Globus pallidus (tissue), 1 donor: Measurements from ENCODE around the gene DHRS2.

ENCODE experiments used
- DNase-seq: peaks from one replicate; pipeline ENCODE4 v3.0.0-alpha.2; 2015; ENCODE audit warnings: low spot score

The DHRS2 gene

DNA sequence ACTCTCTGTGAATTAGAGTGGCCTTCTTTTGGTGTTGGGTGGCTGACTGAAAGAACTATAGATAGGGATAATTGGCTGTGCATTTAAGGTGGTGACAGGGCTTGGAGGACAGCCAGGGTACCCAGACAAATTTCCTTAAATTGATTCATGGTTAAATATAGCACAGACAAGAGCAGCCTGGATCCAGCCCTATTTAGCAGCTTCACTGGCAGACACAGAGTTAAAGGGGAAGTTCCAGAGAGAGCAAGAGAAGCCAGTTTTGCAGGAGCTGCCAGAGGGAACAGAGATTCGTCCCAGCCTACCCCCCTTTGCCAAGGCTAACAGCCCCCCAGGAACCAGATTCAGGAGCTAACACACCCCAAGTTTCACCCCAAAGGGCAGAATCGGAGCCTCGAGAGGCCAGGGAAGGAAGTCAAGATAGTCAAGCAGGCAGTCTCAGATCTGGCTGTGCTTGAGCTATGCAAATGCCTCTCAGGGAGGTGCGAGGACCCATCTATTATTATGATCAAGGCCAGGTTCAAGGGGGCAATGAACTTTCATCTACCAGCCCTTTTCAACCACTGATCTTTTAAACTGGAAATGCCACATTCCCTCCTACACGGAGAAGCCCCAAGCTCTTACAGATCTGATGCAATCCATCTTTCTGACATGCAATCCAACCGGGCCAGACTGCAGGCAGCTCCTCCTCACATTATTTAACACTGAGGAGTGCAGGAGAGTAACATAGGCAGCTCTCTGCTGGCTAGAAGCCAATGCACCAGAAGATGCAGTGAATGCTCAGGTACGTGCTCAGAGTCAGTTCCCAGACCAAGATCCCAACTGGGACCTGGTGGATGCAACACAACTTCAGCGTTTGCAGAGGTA, 58.2 kb downstream of the DHRS2 start:
- no peak for DNase-seq
